Motor neuron (in vitro differentiated cells): Measurements from ENCODE around the gene SPATA33. TPM values are rescaled to one million over a fixed set of nuclear protein-coding genes. Genes with fewer than 3 reads are reported as not detected.

Experiments
- ATAC-seq, 8 experiments: fragments of 200-7000 bp; cut with Tn5 transposase; replicated peaks in 6 of 8; 2 replicates each; pipeline ENCODE4 v1.8.0; 2021; ENCODE audit warnings: mild to moderate bottlenecking in 8 of 8, moderate library complexity in 8 of 8
- H3K27ac ChIP-seq, 2 donors: fragments of 250-450 bp; sonication (Bioruptor Pico); 2 replicates each; pipeline ENCODE4 v1.9.0; 2021; ENCODE audit warnings: antibody characterized with exemption in 2 of 2, mild to moderate bottlenecking in 2 of 2, moderate library complexity in 1 of 2
- H3K4me1 ChIP-seq, 2 donors: fragments of 250-450 bp; sonication (Bioruptor Pico); replicated peaks in 1 of 2; 2 replicates each; pipeline ENCODE4 v1.6.1; 2021; ENCODE audit warnings: antibody characterized with exemption in 2 of 2, mild to moderate bottlenecking in 2 of 2, moderate library complexity in 1 of 2
- H3K4me3 ChIP-seq, 5 donors: fragments of 250-450 bp; sonication (Bioruptor Pico); 2 replicates each; pipeline ENCODE4 v1.9.0; 2021; ENCODE audit warnings: antibody characterized with exemption in 5 of 5, mild to moderate bottlenecking in 5 of 5, moderate library complexity in 4 of 5
- WGBS, 10 experiments: fragments of 450-650 bp; shearing (Covaris generic); methylation state at CpG; one replicate each; pipeline ENCODE4 v1.0.0; 2022; 5-methylcytosine and 5-hydroxymethylcytosine counted together
- in situ Hi-C, 9 experiments: fragments of 400-800 bp; cut with MboI; loops; one replicate each; pipeline ENCODE4 v1.15.0; 2021; ENCODE audit warnings: low sequenced_read_pairs in 9 of 9, low pct_unique_long_range_greater_than_20kb in 2 of 9; ENCODE audit not compliant: unreplicated experiment in 9 of 9
- total RNA-seq, 8 experiments: library from RNA; unstranded; fragments of 300-600 nt; gene quantifications; 2 replicates each; pipeline versions ENCODE4 v1.2.3 to v1.2.4, GENCODE V29; 2022

Gene SPATA33
- total RNA-seq, 8 experiments from 2014 or later = 4.3 to 22.4 (median 7.6) TPM

DNA sequence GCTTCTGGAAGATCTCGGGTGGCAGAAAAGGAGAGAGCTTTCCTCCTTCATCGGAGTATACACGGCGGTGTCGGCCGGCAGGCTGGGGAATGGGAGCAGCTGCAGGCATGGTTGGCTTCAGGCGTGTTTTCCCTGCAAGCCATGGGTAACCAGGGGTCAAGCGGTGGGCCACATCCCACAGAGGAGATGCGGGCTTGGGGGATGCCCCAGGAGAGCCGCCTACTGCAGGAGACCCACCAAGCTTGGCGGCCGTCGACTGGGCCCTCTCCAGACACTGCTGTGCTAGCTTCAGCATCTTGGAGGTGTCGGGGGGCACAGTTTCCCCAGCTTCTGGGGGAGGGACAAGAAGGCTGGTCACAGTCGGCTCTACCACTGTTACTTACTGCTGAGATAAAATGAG, 58.9 kb downstream of the SPATA33 start:
- in situ Hi-C loops = no loop called here
- no peak overlapping the region for H3K27ac ChIP-seq
- peaks cover 10 to 12% of the 10 kb centered on the region in 2 donors for H3K4me1 ChIP-seq
- ATAC-seq = no peak
- WGBS, 10 experiments = 76 to 100% (median 85%) methylated on average over 1 to 5 of the region's 15 CpGs; no CpG with 5 or more reads in 5 of the 10 experiments
- no peak overlapping the region for H3K4me3 ChIP-seq

DNA sequence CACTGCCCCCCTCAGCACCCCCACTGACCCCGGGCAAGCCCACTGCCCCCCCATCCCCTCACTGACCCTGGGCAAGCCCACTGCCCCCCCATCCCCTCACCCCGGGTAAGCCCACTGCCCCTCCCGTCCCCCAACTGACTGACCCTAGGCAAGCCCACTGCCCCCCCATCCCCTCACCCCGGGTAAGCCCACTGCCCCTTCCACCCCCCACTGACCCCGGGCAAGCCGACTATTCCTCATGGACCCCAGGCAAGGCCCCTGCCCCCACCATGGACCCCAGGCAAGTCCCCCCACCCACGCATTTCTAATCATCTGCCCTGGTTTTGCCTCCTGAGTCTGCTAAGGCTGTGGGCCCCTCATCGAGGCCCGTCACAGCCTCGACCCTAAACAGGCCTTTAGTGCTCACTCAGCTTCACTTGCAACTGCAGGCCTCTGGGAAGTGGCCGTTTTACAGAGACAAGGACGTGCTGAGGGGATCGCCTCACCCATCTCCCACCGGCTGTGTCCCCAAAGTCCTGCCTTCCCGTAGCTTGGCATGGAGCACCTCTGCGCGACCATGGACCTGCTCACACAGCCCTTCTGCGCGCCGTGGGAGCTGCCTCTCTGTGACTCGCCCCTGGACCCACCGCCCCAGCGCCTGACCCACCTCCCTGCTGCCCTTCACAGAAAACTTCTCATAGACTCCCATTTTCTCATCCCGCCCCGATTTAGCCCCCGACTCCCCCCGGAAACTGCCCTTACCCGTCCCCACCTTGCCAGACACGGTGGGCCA, 59.5 kb downstream of the SPATA33 start:
- no peak for ATAC-seq
- in situ Hi-C loops = no loop called here
- Histone ChIP-seq H3K4me1 (peaks cover 9 to 12% of the 10 kb centered on the region in 2 donors), H3K4me3 (no peak overlapping the region), H3K27ac (no peak overlapping the region)
- WGBS, 10 experiments = no CpG with 5 or more reads among the region's 29 CpGs

DNA sequence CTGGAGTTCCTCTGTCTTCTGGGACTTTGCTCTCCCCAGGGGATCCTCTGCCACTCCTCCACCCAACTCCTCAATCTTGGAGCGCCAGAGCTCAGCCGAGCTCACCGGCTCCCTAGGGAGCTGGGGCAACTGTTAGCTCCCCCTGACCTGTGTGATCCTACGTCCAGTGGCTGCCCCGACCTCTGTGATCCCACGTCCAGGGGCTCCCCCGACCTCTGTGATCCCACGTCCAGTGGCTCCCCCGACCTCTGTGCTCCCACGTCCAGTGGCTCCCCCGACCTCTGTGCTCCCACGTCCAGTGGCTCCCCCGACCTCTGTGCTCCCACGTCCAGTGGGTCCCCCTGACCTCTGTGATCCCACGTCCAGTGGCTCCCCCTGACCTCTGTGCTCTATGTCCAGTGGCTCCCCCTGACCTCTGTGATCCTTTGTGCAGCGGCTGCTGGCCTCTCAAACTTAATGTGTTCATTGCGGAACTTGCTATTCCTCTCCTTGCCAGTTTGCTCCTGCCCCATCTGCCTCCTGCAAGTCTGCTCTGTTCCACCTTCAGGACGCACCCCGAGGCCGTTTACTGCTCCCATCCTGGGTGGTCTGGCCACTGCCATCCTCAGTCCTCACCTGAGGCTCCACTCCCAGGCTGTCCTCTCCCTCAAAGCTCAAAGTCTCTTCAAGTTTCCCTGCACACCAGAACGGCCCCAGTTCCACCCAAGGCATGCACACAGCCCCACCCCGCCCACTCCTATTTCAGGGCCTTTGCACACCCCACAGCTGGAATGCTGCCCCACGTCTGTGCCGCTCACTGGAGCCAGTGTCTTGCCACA, 60.3 kb downstream of the SPATA33 start:
- in situ Hi-C loops = no loop called here

More for the DNA sequence above, 60.3 kb downstream of the SPATA33 start:
- ATAC-seq = no peak
- WGBS, 10 experiments = 60 to 100% (median 100%) methylated on average over 1 to 5 of the region's 24 CpGs; no CpG with 5 or more reads in 5 of the 10 experiments
- no peak overlapping the region for H3K4me3 ChIP-seq
- H3K27ac ChIP-seq = no peak overlapping the region
- peaks cover 12% of the 10 kb centered on the region in 2 donors for H3K4me1 ChIP-seq

Other genes with a start within 250 kb of the SPATA33 start
- gene ANKRD11, start 167.3 kb upstream of the SPATA33 start, total RNA-seq = 100 to 1,000 TPM in 2 of 8 experiments, 10 to 100 TPM in 6; 22.6 to 148 (median 52.5) TPM
- gene SPG7, start 149.4 kb upstream of the SPATA33 start, total RNA-seq = 100 to 1,000 TPM in 2 of 8 experiments, 10 to 100 TPM in 6; 47.7 to 134 (median 71.6) TPM
- gene RPL13, start 97.2 kb upstream of the SPATA33 start, total RNA-seq = 1,000 to 10,000 TPM; 1,624 to 3,284 (median 2,183) TPM
- 10 to 100 TPM in 3 of 8 experiments, 1 to 10 TPM in 4, not detected in 1; 2.2 to 17.1 (median 7.3) TPM for gene CPNE7, start 82.1 kb upstream of the SPATA33 start, total RNA-seq
- 1 to 10 TPM in 1 of 8 experiments, under 1 TPM in 7; 0.21 to 1.4 (median 0.34) TPM for gene DPEP1, start 44.2 kb upstream of the SPATA33 start, total RNA-seq
- gene CHMP1A, start 128 bp upstream of the SPATA33 start, total RNA-seq = 10 to 100 TPM; 34.0 to 67.0 (median 51.4) TPM
- 100 to 1,000 TPM in 1 of 8 experiments, 10 to 100 TPM in 7; 18.3 to 122 (median 46.6) TPM for gene CDK10, start 28.9 kb downstream of the SPATA33 start, total RNA-seq
- 10 to 100 TPM in 1 of 8 experiments, 1 to 10 TPM in 7; 2.1 to 10.7 (median 6.2) TPM for gene SPATA2L, start 43.9 kb downstream of the SPATA33 start, total RNA-seq
- 10 to 100 TPM in 3 of 8 experiments, 1 to 10 TPM in 5; 4.5 to 14.6 (median 8.9) TPM for gene VPS9D1, start 63.1 kb downstream of the SPATA33 start, total RNA-seq
- gene ZNF276, start 63.7 kb downstream of the SPATA33 start, total RNA-seq = 10 to 100 TPM; 10.5 to 61.0 (median 16.0) TPM
- gene FANCA, start 158.8 kb downstream of the SPATA33 start, total RNA-seq = 10 to 100 TPM in 3 of 8 experiments, 1 to 10 TPM in 5; 3.7 to 59.7 (median 7.7) TPM
- 10 to 100 TPM in 6 of 8 experiments, 1 to 10 TPM in 2; 3.7 to 21.5 (median 14.0) TPM for gene SPIRE2, start 170.6 kb downstream of the SPATA33 start, total RNA-seq
- 100 to 1,000 TPM in 7 of 8 experiments, 10 to 100 TPM in 1; 94.7 to 213 (median 143) TPM for gene TCF25, start 215.8 kb downstream of the SPATA33 start, total RNA-seq